ENCODE results near the gene SYNDIG1. TPM values are rescaled to one million over a fixed set of nuclear protein-coding genes. Genes with fewer than 3 reads are reported as not detected.

SYNDIG1 gene
- polyA plus RNA-seq, 1 of the 3 experiments (the other 2 are of a cell fraction), result not detected

DNA sequence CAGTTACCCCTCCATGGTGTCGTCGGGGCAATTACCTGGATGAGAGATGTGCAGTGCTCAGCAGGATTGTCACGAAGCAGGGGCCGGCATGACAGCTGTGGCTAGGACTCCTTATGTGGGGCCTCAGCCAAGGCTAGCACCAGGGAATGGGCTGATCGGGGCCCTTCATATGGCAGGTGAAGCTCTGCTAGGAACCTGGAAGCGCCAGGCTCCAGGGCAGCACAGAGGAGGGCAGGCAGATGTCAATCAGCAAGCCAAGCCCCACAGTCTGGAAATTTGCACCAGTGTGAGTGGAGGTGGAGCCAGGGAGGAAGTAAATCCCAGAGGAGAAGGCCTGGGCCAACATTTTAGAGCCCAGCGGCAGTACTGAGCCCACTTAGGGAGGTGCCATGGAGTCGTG, 21.2 kb downstream of the SYNDIG1 start:
- ChIA-PET POLR2A (no interaction called here), CTCF (interaction anchor here (1.3 to 2.1 kb wide), 2 partner anchors 9 to 16 kb away, joined by 4 to 5 read pairs; no protein-coding TSS in a partner anchor)
- Histone ChIP-seq H3K79me2 (ENCODE audit: insufficient read depth) (no peaks in the 10 kb centered on the region), H3K36me3 (replicated peaks in 1 of 2; ENCODE audit: control insufficient read depth in 1 of 2, insufficient read depth in 2 of 2, low read length in 1 of 2) (no peaks in the 10 kb centered on the region), H3F3A (replicated peaks; ENCODE audit: insufficient read depth) (no peaks in the 10 kb centered on the region), H3K9ac (no peak overlapping the region), H3K27ac (ENCODE audit: low read depth in 2 of 2, low read length in 1 of 2) (no peak overlapping the region), H3K4me2 (no peak overlapping the region), H4K20me1 (ENCODE audit: insufficient read depth) (no peaks in the 10 kb centered on the region), H3K4me1 (ENCODE audit: control insufficient read depth in 1 of 2, insufficient read depth in 2 of 2, low read depth in 1 of 2, low read length in 1 of 2) (no peaks in the 10 kb centered on the region), H3K27me3 (ENCODE audit: insufficient read depth) (no peaks in the 10 kb centered on the region), H3K9me3 (no peaks in the 10 kb centered on the region), H3K4me3 (ENCODE audit: low read depth in 2 of 2, low read length in 1 of 2) (no peak overlapping the region), H3K9me2 (no peaks in the 10 kb centered on the region), H2AFZ (ENCODE audit: low read depth) (no peak overlapping the region)
- DNase-seq, result no peak
- 77% methylated on average over 5 of the region's 8 CpGs for WGBS (ENCODE audit: low lambda C conversion rate)
- no peak for TF ChIP-seq SIN3A (IDR thresholded peaks at IDR 0.05; ENCODE audit: borderline replicate concordance, low read depth, low read length)
- no peak for TF ChIP-seq ELF1 (IDR thresholded peaks at IDR 0.05)
- no peak for TF ChIP-seq GABPA (IDR thresholded peaks at IDR 0.05; ENCODE audit: low read depth)
- no peak for TF ChIP-seq MXI1 (IDR thresholded peaks at IDR 0.05; ENCODE audit: low read depth, low read length)
- TF ChIP-seq RXRA (IDR thresholded peaks at IDR 0.05; ENCODE audit: borderline replicate concordance, low read depth), result no peak
- no peak for TF ChIP-seq RAD21 (IDR thresholded peaks at IDR 0.05; ENCODE audit: low read length)
- TF ChIP-seq, protein P1, sequence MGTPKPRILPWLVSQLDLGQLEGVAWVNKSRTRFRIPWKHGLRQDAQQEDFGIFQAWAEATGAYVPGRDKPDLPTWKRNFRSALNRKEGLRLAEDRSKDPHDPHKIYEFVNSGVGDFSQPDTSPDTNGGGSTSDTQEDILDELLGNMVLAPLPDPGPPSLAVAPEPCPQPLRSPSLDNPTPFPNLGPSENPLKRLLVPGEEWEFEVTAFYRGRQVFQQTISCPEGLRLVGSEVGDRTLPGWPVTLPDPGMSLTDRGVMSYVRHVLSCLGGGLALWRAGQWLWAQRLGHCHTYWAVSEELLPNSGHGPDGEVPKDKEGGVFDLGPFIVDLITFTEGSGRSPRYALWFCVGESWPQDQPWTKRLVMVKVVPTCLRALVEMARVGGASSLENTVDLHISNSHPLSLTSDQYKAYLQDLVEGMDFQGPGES (IDR thresholded peaks at IDR 0.05; ENCODE audit: low read depth, low read length), result no peak
- TF ChIP-seq MEF2A (IDR thresholded peaks at IDR 0.05; ENCODE audit: borderline replicate concordance, low read depth), result no peak
- no peak for TF ChIP-seq GATA2 (CRISPR knock-in tag; IDR thresholded peaks at IDR 0.05)
- no peak for TF ChIP-seq FOXJ3 (CRISPR knock-in tag; IDR thresholded peaks at IDR 0.05)

DNA sequence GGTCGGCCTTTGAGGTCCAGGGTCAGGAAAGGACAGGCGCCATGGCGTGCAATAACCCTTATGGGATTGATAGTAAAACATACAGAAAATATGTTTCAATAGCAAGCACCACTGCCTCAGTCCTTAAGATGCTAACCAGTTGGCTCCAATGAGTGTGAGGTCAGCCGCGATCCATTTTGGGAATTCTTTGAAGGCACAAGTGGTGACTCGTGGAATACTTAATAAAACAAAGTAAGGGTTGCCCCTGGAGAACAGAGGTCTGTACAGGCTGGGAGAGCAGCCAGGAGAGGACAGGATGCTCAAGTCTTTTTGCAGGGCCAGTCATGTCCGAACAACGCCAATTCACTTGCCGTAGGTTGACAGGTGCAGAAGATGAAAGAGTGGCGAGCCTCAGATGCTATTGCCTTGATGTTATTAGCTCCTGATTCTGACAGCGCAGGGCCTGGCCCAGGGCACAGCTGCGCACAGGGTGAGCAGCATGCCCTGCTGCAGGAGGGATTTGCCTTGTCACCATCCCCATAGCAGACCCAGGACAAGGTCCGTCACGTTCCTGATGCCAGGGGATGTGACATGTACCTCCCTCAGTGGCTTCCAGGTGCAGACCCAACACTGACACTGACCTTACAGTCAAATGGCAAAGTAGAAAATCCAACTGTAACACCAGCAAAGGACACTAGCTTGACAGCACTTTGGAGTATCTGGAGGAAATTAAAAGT, 21.8 kb downstream of the SYNDIG1 start:
- Histone ChIP-seq H3K9ac (no peak overlapping the region), H3K36me3 (replicated peaks in 1 of 2; ENCODE audit: control insufficient read depth in 1 of 2, insufficient read depth in 2 of 2, low read length in 1 of 2) (no peaks in the 10 kb centered on the region), H3K4me1 (ENCODE audit: control insufficient read depth in 1 of 2, insufficient read depth in 2 of 2, low read depth in 1 of 2, low read length in 1 of 2) (no peaks in the 10 kb centered on the region), H3K9me2 (no peaks in the 10 kb centered on the region), H3K27ac (ENCODE audit: low read depth in 2 of 2, low read length in 1 of 2) (no peak overlapping the region), H3K79me2 (ENCODE audit: insufficient read depth) (no peaks in the 10 kb centered on the region), H3K9me3 (no peaks in the 10 kb centered on the region), H3K4me3 (ENCODE audit: low read depth in 2 of 2, low read length in 1 of 2) (no peak overlapping the region), H3F3A (replicated peaks; ENCODE audit: insufficient read depth) (no peaks in the 10 kb centered on the region), H3K4me2 (no peak overlapping the region), H2AFZ (ENCODE audit: low read depth) (no peak overlapping the region), H4K20me1 (ENCODE audit: insufficient read depth) (no peaks in the 10 kb centered on the region), H3K27me3 (ENCODE audit: insufficient read depth) (no peaks in the 10 kb centered on the region)
- WGBS (ENCODE audit: low lambda C conversion rate), result 61% methylated on average over 11 of the region's 14 CpGs
- CTCF ChIA-PET, result interaction anchor here (1.3 to 2.1 kb wide), 2 partner anchors 9 to 16 kb away, joined by 4 to 5 read pairs; no protein-coding TSS in a partner anchor
- DNase-seq, result no peak
- POLR2A ChIA-PET, result no interaction called here
- no peak for TF ChIP-seq TAF1 (IDR thresholded peaks at IDR 0.05; ENCODE audit: borderline replicate concordance, low read depth, low read length)
- TF ChIP-seq, protein P2, sequence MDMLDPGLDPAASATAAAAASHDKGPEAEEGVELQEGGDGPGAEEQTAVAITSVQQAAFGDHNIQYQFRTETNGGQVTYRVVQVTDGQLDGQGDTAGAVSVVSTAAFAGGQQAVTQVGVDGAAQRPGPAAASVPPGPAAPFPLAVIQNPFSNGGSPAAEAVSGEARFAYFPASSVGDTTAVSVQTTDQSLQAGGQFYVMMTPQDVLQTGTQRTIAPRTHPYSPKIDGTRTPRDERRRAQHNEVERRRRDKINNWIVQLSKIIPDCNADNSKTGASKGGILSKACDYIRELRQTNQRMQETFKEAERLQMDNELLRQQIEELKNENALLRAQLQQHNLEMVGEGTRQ (IDR thresholded peaks at IDR 0.05; ENCODE audit: borderline replicate concordance, low read depth, low read length), result no peak
- no peak for TF ChIP-seq TCF12 (IDR thresholded peaks at IDR 0.05)
- no peak for TF ChIP-seq EZH2phosphoT487 (IDR thresholded peaks at IDR 0.05; ENCODE audit: borderline replicate concordance, low read depth)
- TF ChIP-seq GABPA (IDR thresholded peaks at IDR 0.05; ENCODE audit: low read depth), result no peak
- no peak for TF ChIP-seq SIN3A (IDR thresholded peaks at IDR 0.05; ENCODE audit: borderline replicate concordance, low read depth, low read length)
- TF ChIP-seq RCOR1 (IDR thresholded peaks at IDR 0.05; ENCODE audit: low read length), result no peak
- TF ChIP-seq GATA2 (CRISPR knock-in tag; IDR thresholded peaks at IDR 0.05), result no peak
- TF ChIP-seq SMC3 (IDR thresholded peaks at IDR 0.05; ENCODE audit: low read depth, low read length), result no peak
- TF ChIP-seq NFIC (IDR thresholded peaks at IDR 0.05; ENCODE audit: borderline replicate concordance), result no peak
- TF ChIP-seq, protein P3, sequence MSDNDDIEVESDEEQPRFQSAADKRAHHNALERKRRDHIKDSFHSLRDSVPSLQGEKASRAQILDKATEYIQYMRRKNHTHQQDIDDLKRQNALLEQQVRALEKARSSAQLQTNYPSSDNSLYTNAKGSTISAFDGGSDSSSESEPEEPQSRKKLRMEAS (IDR thresholded peaks at IDR 0.05; ENCODE audit: low read depth), result no peak
- TF ChIP-seq RAD21 (IDR thresholded peaks at IDR 0.05; ENCODE audit: low read length), result no peak
- TF ChIP-seq EP300 (IDR thresholded peaks at IDR 0.05; ENCODE audit: borderline replicate concordance in 1 of 2, low read depth in 1 of 2, low read length in 1 of 2), result no peak
- TF ChIP-seq, protein P4, sequence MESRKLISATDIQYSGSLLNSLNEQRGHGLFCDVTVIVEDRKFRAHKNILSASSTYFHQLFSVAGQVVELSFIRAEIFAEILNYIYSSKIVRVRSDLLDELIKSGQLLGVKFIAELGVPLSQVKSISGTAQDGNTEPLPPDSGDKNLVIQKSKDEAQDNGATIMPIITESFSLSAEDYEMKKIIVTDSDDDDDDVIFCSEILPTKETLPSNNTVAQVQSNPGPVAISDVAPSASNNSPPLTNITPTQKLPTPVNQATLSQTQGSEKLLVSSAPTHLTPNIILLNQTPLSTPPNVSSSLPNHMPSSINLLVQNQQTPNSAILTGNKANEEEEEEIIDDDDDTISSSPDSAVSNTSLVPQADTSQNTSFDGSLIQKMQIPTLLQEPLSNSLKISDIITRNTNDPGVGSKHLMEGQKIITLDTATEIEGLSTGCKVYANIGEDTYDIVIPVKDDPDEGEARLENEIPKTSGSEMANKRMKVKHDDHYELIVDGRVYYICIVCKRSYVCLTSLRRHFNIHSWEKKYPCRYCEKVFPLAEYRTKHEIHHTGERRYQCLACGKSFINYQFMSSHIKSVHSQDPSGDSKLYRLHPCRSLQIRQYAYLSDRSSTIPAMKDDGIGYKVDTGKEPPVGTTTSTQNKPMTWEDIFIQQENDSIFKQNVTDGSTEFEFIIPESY (IDR thresholded peaks at IDR 0.05; ENCODE audit: borderline replicate concordance, low read depth), result no peak
- no peak for TF ChIP-seq ELF1 (IDR thresholded peaks at IDR 0.05)
- no peak for TF ChIP-seq CHD2 (IDR thresholded peaks at IDR 0.05; ENCODE audit: low read length, partially characterized antibody)
- TF ChIP-seq, protein P5, sequence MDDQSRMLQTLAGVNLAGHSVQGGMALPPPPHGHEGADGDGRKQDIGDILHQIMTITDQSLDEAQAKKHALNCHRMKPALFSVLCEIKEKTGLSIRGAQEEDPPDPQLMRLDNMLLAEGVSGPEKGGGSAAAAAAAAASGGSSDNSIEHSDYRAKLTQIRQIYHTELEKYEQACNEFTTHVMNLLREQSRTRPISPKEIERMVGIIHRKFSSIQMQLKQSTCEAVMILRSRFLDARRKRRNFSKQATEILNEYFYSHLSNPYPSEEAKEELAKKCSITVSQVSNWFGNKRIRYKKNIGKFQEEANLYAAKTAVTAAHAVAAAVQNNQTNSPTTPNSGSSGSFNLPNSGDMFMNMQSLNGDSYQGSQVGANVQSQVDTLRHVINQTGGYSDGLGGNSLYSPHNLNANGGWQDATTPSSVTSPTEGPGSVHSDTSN (IDR thresholded peaks at IDR 0.05), result no peak

All from SK-N-SH (cell line).